Bone marrow (tissue), 2 donors: ENCODE data around the gene PPP1R12A.
"Not testable (repeated sequence)": the region's sequence is repeated elsewhere in the genome, so short reads cannot be mapped to it uniquely, and the experiment has no call there.

Experiments used
- DNase-seq, 2 donors: peaks; one replicate each; lab custom pipeline; 2025; lab: John Stamatoyannopoulos, UW

PPP1R12A gene

DNA sequence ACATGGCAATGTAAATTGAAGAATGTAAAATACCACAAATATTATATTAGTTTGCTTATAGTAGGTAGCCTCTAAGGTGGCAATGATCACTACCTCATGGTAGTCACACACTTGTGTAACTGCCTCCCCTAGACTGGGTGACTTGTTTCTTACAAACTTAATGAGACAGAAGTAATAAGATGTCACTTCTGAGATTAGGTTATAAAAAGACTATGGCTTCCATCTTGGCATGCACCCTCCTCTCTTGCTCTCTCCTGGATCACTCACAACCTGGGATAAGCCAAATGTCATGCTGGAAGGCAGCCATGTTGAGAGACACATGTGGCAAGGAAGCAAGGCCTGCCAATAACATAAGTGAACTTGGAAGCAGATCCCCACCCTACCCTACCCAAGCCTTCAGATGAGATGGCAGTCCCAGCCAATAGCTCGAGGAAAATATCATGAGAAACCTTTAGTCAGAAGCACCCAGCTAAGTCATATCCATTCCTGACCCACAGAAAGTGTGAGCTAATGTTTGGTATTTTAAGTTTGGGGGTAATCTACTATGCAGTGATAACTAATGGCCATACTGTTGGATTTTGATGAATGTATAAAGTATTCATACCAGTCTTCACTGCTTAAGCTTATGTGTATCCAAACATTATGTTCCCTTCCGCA lies 43.3 kb downstream of the PPP1R12A start:
- no peak for DNase-seq

DNA sequence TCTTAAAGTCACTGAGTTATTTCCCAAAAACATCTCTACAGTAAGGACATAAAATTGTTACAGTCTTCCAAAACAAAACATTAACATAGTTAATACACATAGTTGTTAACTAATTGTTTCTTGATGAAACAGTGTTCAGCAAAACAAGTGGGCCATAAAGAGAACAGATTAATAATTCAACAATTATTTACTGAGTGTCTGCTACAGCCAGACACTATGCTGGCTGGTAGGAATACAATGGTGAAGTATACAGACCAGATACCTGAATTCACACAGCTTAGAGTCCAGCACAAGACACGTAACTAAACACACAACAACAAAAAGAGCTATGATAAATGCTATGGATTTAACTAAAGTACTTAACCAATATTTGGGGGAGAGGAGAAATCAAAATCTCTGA lies 47.0 kb downstream of the PPP1R12A start:
- no peak for DNase-seq

DNA sequence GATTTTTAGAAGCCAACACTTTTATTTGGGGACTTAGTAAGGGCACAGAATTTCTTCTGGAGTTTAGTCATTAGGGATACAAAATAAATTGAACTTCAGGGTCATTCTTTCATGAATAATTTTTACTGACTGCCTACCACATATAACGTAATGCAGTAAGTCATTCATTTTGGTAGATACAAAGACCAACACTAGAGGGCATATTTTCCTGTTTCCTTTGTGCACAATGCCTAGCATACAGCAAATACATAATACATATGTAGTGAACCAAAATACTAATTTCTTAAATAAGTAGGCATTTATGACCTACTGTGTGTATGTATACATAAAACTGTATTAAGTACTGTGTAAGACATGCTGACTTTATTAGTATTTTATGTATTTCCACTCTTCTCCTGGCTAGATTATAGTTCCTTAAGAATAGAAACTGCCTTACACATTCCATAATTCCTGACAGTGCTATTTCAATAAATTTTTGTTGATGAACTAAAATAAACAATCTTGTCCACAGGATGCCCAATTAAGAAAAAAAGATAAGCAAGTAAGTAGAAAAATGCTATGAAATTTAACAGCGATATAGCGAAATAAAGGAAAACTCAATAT lies 47.9 kb downstream of the PPP1R12A start:
- peak in 1 of 2 donors; percentile 16 for DNase-seq

DNA sequence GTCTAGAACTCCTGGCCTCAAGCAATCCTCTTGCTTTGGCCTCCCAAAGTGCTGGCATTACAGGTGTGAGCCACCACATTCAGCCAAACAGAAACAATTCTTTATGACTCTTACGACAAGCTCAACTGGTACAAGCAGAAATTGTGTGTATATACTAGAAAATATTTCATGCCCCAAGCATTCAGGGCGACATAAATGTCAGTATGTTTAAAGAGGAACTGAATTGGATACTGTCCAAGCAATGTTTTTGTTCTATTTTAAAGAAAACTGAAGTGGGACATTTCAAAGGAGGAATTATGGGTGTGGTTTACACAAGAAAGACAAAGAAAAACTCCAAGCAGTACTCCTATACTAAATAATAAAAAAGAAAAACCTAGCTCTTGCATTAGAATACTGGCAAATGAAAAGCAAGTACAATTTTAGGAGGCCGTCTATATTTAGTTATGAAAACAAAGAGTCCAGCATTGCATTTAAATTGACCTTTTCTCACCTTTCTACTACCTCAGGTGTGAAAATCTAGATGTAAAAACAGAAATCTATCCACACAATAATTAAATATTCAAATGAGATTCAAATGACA lies 48.9 kb downstream of the PPP1R12A start:
- DNase-seq: no peak

DNA sequence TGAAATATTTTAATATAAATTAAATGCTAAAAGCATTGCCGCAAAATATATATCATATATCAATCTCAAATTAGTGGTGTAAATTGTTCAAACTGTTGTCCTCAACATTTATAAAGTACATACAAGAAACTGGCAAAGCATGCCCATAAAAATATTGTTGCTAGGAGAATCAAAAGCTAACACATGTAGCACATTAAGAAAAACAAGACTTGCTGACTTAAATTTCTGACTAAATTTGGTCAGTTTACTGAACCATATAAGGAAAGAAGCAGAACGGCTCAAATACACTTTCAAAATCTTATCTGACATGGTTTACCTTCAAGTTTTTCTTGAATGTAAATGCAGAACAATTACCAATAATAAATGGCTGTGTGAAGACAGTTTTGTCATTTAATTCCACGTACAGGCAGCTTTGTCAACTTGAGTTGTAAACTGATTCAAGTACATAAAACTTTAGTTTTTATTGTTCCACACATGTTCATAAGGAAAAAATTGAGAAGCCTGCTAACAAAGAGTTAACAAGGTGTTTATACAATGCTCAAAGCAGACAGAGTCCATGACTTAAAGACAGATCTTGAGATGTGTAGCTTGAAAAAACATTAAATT lies 50.4 kb downstream of the PPP1R12A start:
- no peak for DNase-seq

DNA sequence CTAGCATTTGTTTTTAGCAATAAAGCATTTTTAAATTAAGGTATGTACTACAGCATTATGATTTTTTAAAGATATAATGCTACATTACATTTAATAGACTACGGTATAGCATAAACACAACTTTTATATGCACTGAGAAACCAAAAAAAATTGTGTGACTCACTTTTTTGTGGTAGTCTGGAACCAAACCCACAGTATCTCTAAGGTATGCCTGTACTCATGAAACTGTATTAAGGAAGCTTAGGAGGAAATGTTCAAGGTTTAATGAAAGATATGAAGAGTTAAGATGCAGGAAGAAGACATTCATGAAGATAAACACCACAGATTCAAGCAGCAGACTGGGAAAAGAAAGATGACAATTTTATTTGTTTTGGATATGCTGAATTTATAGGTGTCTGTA lies 51.7 kb downstream of the PPP1R12A start:
- no peak for DNase-seq

DNA sequence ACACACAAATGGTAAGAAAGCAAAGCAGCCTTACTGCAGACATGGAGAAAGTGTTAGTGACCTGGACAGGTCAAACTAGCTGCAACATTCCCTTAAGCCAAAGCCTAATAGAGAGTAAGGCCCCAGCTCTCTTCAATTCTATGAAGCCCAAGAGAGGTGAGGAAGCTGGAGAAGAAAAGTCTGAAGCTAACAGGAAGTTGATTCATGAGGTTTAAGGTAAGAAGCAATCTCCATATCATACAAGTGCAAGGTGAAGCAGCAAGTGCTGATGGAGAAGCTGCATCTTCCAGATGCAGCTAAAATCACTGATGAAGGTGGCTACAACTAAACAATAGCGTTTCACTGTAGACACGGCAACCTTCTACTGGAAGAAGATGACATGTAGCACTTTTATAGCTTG lies 53.5 kb downstream of the PPP1R12A start:
- no peak for DNase-seq

DNA sequence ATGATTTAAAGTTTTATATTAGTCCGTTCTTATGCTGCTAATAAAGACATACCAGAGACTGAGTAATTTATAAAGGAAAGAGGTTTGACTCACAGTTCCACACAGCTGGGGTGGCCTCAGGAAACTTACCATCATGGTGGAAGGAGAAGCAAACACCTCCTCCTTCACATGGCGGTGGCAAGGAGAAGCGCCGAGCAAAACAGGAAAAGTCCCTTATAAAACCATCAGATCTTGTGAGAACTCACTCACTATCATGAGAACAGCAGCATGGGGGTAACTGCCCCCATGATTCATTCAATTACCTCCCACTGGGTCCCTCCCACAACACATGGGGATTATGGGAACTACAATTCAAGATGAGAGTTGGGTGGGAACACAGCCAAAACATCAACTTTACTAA lies 56.4 kb downstream of the PPP1R12A start:
- not testable (repeated sequence) for DNase-seq

DNA sequence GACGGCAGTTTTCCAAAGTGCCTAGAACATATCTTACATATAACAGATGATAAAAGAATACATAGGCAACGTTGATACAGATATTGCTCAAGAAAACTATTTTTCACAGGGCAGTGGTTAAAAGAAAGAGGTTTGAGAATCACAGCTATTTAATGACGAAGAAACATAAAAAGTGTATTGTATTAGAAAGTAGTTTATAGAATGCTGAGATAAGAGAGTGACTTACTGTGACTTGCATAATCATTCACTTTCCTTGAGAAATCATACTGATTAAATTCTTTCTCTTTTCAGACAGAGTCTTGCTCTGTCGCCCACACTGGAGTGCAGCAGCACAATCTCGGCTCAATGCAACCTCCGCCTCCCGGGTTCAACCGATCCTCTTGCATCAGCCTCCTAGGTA lies 57.7 kb downstream of the PPP1R12A start:
- DNase-seq: no peak

DNA sequence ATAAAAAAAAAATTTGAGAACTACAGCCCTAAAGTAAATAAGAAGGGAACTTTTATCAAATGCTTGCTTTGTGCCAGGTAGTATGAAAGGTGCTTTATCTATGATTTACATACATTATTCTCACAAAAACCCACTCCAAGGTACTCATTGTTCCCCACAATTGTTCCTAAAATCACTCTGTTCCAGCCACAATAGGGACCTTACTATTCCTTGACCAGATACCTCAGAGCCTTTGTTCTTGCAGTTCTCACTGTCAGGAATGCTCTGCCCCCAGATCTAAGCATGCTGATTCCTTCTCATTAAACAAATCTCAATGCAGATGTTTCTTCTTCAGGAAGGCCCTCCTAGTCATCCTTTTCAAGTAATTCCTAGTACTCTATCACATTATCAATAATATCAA lies 60.2 kb downstream of the PPP1R12A start:
- DNase-seq: no peak

DNA sequence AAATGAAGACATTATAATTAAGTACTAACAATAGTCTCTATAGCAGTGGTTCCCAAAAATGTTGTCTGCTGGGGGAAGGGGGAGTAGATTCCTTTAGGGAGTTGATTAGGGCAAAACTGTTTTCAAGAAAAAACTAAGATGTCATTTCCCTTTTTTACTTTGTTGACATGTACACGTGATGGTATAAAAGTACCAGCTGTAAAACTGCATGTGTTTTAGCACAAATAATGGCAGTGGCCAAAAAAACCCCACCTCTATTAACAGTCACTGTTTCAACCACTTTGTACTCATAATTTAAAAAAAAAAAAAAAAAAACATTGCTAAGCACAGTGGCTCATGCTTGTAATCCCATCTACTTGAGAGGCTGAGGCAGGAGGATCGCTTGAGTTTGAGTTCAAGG lies 61.7 kb downstream of the PPP1R12A start:
- no peak for DNase-seq

DNA sequence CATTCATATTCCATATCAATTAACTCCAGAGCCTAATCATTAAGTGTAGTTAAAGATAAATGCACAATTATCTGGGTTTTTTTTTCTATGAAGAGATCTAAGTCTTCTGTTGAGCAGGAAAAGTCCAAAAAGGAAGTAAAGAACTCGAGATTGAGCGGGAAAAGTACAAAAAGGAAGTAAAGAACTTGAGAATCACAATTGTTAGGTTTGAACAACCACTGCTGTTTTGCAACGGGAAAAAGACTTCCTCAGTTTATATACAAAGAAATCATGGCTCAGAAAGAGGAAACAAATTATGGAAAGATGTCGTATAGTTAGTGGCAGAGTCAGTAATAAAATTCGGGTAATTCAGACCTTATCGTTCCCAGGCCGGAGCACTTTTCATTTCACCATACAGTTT lies 63.3 kb downstream of the PPP1R12A start:
- no peak for DNase-seq

DNA sequence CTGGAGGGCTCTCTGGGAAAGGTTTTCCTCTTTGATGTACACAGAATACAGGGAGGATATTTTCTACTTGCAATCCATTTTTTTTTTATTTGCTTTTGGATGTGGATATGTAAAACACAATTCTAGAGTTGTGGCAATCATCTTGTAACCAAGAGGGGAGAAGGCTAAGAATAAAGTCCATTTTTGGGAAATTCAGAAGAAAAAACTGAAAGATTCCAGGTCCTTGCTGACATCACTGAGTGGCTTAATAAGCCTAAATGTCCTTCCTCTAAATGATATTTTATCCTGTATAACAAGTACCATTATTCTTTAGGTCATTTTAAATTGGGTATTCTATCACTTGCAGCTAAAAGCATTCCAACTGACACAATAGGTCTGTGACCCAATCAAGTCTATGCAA lies 64.0 kb downstream of the PPP1R12A start:
- no peak for DNase-seq

DNA sequence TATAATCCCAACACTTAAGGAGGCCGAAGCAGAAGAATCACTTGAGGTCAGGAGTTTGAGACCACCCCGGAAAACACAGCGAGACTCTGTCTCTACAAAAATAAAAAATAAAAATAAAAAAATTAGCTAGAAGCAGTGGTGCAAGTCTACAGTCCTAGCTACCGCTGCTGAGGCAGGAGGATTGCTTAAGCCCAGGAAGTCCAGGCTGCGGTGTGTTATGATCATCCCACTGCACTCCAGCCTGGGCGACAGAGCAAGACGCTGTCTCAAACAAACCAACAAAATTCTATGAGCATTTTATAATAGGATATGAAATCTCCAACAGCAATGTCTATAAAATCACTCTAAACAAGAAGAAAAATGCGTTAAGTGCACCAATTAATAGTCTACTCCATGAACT lies 75.3 kb downstream of the PPP1R12A start:
- DNase-seq: no peak

DNA sequence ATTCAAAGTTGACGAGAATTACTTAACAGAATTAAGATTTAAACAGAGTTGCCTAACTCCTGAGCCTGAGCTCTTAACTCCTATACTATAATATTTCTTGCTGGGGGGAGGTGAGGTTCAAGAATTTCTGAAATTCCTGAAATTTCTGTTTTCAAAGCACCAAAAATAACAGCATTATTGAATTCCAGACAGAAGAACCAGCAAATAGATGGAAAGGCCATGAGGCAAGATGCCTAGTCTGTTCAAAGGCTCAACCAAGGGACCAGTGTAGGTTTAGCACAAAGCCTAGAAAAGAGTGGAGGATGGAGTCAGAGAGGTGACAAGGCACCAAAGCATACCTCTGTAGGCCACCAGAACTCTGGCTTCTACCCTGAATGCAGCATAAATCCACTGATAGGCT lies 76.4 kb downstream of the PPP1R12A start:
- DNase-seq: no peak

DNA sequence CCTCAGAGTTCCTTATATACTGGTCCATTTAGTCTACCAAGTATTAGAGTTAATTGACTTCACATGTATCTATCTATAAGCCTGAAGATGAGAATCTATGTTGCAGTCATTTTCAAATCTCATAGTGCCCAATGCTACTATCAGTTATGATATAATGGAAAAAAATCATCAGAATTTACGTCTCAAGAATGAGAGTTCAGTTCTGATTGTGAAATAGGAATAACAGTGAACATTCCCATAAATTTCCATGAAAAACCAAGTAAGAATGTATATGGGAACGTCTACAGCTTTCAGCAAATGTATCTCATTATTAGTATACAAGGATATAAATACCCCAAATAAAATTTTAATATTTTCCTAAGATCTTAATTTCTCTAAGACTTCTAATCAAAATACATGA lies 77.2 kb downstream of the PPP1R12A start:
- DNase-seq: no peak

DNA sequence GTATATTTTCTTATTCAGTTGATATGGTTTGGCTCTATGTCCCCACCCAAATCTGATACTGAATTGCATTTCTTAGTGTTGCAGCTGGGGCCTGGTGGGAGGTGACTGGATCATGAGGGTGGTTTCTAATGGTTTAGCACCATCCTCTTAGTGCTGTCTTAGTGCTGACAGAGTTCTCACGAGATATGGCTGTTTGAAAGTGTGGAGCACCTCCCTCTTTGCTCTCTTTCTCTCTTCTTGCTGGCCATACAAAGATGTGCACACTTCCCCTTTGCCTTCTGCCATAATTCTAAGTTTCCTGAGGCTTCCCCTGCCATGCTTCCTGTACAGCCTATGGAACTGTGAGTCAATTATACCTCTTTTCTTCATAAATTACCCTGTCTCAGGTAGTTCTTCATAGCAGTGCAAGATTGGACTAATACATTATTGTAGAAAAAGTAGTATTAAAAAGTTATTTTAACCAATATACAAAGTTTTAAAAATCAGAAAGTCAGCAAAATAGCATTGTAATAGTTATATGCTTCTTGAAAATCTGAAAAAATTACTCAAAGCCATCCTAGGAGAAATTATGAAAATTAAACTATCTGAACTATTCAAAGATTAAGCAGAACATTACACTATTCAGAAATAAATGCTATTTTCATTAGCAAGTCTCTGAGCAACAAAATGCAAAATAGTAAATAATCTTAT lies 84.1 kb downstream of the PPP1R12A start:
- peak in 1 of 2 donors; percentile 18 for DNase-seq

DNA sequence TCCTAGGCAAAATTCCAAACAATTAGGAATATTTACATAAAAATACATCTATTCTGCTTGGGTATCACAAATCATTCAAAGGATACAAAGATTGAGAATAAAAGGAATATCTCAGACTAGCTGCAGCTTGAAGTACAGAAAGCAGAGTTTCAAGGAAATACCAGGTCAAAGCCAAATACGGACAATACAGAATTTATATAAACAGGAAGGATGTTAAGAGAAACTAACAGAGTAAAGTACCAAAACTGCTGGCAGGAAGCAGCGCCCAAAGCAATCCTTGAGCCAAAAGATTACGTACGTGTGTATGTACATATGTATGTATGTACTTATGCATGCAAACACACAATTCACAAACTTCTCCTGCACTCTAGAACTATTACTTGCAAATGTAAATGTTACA lies 86.6 kb downstream of the PPP1R12A start:
- DNase-seq: no peak

DNA sequence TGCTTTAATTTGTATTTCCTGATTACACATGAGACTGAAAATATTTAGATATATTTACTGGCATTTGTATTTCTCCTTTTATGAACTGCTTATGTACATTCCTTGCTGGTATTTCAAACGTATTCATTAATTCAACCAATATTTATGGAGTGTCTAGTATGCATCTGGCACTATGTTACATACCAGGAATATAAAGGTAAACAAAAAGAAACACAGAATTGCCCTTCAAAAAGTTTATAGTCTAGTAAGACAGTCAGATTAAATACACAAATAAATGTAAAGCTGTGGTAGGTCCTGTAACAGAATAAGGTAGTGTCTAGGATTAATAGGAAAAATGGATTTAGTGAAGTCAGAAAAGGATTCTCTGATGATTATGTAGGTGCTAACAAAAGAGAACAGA lies 87.5 kb downstream of the PPP1R12A start:
- DNase-seq: no peak

DNA sequence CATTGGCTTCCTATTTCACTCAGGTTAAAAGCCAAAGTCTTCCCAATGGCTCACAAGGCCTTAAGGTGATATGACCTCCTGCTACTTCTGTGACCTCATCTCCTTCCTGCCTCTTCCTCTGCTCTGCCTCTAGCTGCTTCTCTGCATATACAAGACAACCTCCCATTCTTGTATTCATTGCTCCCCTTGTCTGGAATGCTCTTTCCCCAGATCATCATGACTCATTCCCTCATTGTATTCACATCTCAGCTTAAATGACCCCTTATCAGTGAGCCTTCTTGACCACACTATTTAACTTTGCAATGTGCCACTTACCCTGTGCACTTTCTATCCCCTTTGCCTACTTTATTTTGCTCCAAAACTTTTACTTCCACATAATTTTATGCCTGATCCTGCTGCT lies 90.2 kb downstream of the PPP1R12A start:
- DNase-seq: no peak

DNA sequence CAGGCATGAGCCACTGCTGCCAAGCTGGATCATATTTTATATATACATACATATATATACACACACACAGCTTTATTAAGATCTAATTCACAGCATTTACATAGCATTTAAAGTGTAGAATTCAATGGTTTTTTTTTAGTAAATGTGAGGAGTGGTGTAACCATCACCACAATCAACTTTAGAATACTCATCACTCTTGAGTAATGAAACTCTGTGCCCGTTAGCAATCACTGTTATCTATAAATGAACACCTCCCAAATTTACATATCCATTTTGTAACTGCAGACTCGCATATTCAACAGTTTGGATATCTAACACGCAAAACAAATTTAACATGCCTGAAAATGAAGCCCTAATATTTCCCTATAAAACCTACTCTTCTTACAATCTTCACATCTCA lies 90.9 kb downstream of the PPP1R12A start:
- no peak for DNase-seq

DNA sequence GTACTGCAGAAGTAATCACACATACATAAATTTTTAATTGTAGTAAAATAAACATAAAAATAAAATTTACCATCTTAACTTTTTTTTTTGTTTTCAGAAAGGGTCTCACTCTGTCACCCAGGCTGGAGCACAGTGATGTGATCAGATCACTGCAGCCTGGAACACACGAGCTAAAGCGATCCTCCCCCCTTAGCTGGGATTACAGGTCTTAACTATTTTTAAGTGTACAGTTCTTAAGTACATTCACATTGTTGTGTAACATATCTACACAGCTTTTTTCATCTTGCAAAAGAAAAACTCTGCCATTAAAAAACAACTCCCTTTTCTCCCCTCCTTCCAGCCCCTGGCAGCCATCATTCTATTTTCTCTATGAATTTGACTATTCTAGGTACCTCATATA lies 92.3 kb downstream of the PPP1R12A start:
- no peak for DNase-seq

DNA sequence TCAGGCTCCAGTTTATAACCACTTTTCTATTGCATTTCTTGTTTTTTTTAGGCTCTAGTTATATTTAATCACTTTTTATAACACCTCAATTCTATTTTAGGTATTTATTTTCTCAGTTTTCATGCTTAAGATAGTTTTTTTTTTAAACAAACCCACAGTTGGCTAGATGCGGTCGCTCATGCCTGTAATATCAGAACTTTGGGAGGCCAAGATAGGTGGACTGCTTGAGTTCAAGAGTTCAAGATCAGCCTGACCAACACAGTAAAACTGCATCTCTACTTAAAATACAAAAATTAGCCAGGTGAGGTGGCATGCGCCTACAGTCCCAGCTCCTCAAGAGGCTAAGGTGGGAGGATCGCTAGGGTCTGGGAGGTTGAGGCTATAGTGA lies 93.0 kb downstream of the PPP1R12A start:
- no peak for DNase-seq
